Small intestine (tissue), 7 donors: Measurements from ENCODE around the gene GLRA1. TPM values are rescaled to one million over a fixed set of nuclear protein-coding genes. Genes with fewer than 3 reads are reported as not detected.

Experiments
- DNase-seq, 2 donors: peaks; one replicate each; pipeline versions ENCODE4 v3.0.0 to v3.0.0-alpha.2; 2013
- FAIRE-seq: peaks from 2 replicates; lab custom pipeline; 2012; peaks lifted over from hg19 to GRCh38; lab: Jason Lieb, UNC
- H3K27ac ChIP-seq, 3 donors: one replicate each; pipeline ENCODE4 v1.5.1; 2013; ENCODE audit warnings: low read length in 2 of 3, mild to moderate bottlenecking in 2 of 3, control low read depth in 1 of 3, inconsistent platforms in 1 of 3, low read depth in 1 of 3, moderate library complexity in 1 of 3
- H3K27me3 ChIP-seq, 3 donors: one replicate each; pipeline ENCODE4 v1.6.1; 2013; ENCODE audit warnings: low read length in 3 of 3, inconsistent platforms in 1 of 3; ENCODE audit not compliant: control insufficient read depth in 3 of 3, insufficient read depth in 3 of 3
- H3K36me3 ChIP-seq, 3 donors: one replicate each; pipeline ENCODE4 v1.6.1; 2013; ENCODE audit warnings: low read length in 3 of 3, inconsistent platforms in 1 of 3, low read depth in 1 of 3, mild to moderate bottlenecking in 1 of 3, moderate library complexity in 1 of 3; ENCODE audit not compliant: control insufficient read depth in 3 of 3, insufficient read depth in 2 of 3
- H3K4me1 ChIP-seq, 3 donors: one replicate each; pipeline ENCODE4 v1.6.1; 2013; ENCODE audit warnings: low read length in 2 of 3, inconsistent platforms in 1 of 3, low read depth in 1 of 3, mild to moderate bottlenecking in 1 of 3, moderate library complexity in 1 of 3; ENCODE audit not compliant: control insufficient read depth in 3 of 3, insufficient read depth in 2 of 3
- H3K4me3 ChIP-seq, 3 donors: one replicate each; pipeline ENCODE4 v1.5.1; 2013; ENCODE audit warnings: low read length in 3 of 3, control low read depth in 1 of 3, inconsistent platforms in 1 of 3, low read depth in 1 of 3, mild to moderate bottlenecking in 1 of 3, moderate library complexity in 1 of 3
- H3K9me3 ChIP-seq, 2 donors: one replicate each; pipeline ENCODE4 v1.6.1; 2013; ENCODE audit warnings: low read depth in 1 of 2, low read length in 1 of 2; ENCODE audit not compliant: control insufficient read depth in 2 of 2, insufficient read depth in 1 of 2
- WGBS, 3 donors: extraction: QIAGEN DNeasy Blood & Tissue Kit; methylation state at CpG; one replicate each; pipeline ENCODE4 v1.1.7; 2013; 5-methylcytosine and 5-hydroxymethylcytosine counted together
- polyA plus RNA-seq, 4 donors: library from polyadenylated mRNA; stranded (reverse) in 3 of 4; unstranded in 1 of 4; fragments of 200-250 nt in 3 of 4; fragments of 120-200 nt in 1 of 4; gene quantifications; one replicate each; pipeline versions ENCODE4 v1.2.1 to v1.2.3, GENCODE V29; 2013
- donor health status: healthy with polysubstance abuse.
- donor health status: control.
- donor health status: control.
- donor health status: Bipolar disorder and iron deficiency.
- donor health status: healthy.

GLRA1 gene
- polyA plus RNA-seq, 4 donors, result not detected

DNA sequence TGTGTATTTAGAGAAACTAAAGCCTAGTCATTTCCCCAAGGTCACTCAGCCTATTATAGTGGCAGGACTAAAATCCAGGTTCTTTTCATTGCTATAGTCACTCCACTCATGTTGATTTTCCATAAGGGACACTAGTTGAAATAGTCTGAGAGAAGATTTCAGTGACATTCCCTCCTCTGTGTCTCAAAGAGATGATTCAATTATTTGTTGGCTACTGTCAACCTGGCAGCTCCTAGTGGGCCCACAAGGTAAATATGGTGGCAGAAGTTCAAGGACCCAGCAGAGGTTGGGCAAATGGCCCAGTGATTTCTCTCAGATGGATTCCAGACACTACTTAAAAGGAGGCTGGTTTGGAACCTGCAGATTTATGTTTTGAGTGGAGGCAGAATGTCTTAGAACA is 104.8 kb downstream of the GLRA1 start:
- Histone ChIP-seq H3K27ac (no peak overlapping the region), H3K9me3 (no peaks in the 10 kb centered on the region), H3K36me3 (peaks cover 0 to 5% (median 3%) of the 10 kb centered on the region in 3 donors), H3K4me3 (no peak overlapping the region), H3K4me1 (peaks cover 0 to 2% (median 0%) of the 10 kb centered on the region in 3 donors), H3K27me3 (no peaks in the 10 kb centered on the region)
- no peak for DNase-seq
- FAIRE-seq, result no peak

DNA sequence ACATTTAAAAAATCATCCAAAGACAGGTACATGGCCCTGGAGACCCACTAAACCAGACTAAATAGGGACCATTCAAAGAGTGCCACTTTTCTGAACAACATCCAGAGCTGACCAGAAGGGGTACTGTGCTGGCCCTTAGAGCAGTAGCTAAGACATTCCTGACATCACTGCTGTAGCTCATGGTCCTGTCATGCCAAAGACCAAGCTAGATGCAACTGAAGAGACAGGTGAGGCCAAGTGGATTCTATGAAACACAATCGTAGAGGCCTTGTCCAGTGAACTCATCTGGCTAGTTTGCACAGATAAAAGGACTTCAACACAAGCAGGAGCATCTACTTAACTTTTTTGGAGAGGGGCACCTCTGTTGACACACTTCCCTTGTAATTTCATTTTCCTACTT is 109.6 kb downstream of the GLRA1 start:
- Histone ChIP-seq H3K4me1 (no peaks in the 10 kb centered on the region), H3K27me3 (no peaks in the 10 kb centered on the region), H3K9me3 (no peaks in the 10 kb centered on the region), H3K36me3 (peaks cover 2 to 11% (median 4%) of the 10 kb centered on the region in 3 donors), H3K4me3 (no peak overlapping the region), H3K27ac (no peak overlapping the region)
- WGBS, 3 donors, result 71 to 87% (median 83%) methylated on average over 1 of the region's 1 CpG
- DNase-seq (no peak), FAIRE-seq (no peak)

DNA sequence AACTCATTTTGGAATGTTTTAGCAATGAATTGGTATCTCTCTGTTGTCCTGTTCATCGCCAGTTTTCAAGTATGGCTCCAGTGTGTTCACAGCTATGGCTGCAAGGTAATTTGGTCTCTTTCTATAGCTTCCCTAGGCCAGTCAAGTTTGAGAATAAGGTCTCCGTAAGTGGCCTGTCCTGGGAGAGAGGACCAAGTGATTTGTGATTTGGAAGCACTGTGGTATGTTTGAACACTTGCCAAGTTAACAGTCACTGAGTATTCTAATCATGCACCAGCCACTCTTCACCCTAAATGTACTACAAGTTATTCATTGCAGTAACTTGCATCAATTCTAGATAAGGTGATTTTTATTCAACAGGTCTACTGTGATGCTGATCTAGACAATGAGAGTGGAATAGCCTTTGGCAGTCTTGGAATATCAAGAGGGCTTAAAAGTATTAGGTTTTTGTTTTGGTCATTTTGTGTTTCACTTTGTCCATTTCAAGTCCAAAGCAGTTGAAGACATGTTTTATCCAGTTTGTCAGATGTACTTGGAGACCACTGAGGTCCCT is 111.8 kb downstream of the GLRA1 start:
- no peak overlapping the region for H3K4me3 ChIP-seq
- H3K27ac ChIP-seq, result no peak overlapping the region
- peaks cover 4 to 11% (median 7%) of the 10 kb centered on the region in 3 donors for H3K36me3 ChIP-seq
- FAIRE-seq, result no peak
- H3K4me1 ChIP-seq, result no peaks in the 10 kb centered on the region
- DNase-seq, result no peak
- H3K27me3 ChIP-seq, result no peaks in the 10 kb centered on the region
- no peaks in the 10 kb centered on the region for H3K9me3 ChIP-seq
- 88 to 95% (median 89%) methylated on average over 2 of the region's 2 CpGs for WGBS, 3 donors

DNA sequence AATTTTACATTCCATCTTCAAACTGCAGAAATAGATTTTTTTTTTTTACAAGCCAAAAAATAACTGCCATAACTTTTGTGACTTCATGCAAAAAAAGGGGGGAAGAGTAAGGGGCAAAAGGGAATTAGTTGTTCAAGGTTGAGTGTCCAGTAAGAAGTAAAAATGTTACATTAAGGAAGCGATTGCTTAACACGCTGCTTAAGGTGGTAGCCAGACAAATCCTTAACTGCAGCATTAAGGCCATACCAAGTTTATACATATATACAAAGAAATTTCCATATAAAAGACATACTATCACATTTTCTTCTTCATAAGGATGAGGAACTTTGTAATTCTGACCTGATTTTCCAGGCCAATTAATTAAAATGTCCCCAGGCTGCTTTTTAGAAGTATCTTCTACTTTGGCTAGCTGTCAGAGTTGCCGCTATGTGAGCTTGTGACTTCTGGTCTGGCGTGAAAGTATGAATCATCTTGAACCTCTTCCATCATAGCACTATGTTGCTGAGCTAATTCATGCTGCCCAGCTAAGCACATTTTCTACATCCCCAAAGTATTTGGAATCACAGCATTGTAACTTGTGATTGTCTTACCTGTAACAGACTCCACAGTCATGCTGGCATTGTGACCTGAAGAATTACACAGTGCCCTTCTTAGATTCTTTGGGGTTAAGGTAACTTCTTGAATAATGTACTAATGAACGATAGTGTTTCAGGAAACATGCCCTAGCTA is 112.9 kb downstream of the GLRA1 start:
- Histone ChIP-seq H3K36me3 (peaks cover 4 to 11% (median 7%) of the 10 kb centered on the region in 3 donors), H3K4me3 (no peak overlapping the region), H3K27ac (no peak overlapping the region), H3K9me3 (no peaks in the 10 kb centered on the region), H3K4me1 (no peaks in the 10 kb centered on the region), H3K27me3 (no peaks in the 10 kb centered on the region)
- FAIRE-seq (no peak), DNase-seq (no peak)
- WGBS, 3 donors, result 86 to 96% (median 94%) methylated on average over 5 of the region's 5 CpGs

DNA sequence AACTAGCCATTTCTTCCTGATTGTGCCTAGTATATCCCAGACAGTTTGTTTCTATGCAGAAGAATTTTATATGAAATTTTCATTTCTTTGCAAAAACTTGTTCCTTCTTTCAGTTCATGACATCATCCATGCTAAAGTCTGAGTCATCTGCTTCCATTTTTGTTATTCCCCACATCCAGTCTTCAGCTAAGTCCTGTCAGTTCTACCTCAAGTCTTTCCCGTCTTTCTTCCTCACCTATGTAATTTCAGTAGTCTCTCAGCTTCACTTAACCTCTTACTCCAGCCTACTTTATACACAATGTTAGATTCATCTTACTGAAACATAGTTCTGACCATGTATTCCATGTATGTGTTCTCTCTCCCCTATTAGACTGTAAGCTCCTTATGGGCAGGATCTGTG is 113.8 kb downstream of the GLRA1 start:
- Histone ChIP-seq H3K36me3 (peaks cover 4 to 9% (median 9%) of the 10 kb centered on the region in 3 donors), H3K9me3 (no peaks in the 10 kb centered on the region), H3K4me1 (no peaks in the 10 kb centered on the region), H3K27ac (no peak overlapping the region), H3K4me3 (no peak overlapping the region), H3K27me3 (no peaks in the 10 kb centered on the region)
- 94% methylated on average over 1 of the region's 1 CpG for WGBS, 3 donors
- FAIRE-seq, result no peak
- DNase-seq, result no peak

DNA sequence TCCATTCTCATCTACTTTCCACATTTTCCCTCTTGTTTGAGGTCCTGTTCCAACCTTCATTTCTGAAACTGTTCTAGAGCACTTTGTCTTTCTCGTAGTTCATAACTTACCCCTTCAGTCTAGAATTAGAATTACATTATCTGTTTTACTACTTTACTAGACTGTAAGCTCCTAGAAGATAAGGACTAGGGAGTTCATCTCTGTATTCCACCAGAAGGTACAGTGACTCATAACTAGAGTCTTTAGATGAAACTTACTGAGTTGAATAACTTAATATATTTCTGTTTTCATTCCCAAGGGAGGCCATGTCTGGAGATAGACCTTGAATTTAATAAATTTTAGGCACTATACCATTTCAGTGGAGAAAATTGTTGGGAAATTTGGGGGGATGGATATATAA is 114.2 kb downstream of the GLRA1 start:
- Histone ChIP-seq H3K4me3 (no peak overlapping the region), H3K27ac (no peak overlapping the region), H3K36me3 (peaks cover 4 to 9% (median 7%) of the 10 kb centered on the region in 3 donors), H3K9me3 (no peaks in the 10 kb centered on the region), H3K4me1 (no peaks in the 10 kb centered on the region), H3K27me3 (no peaks in the 10 kb centered on the region)
- DNase-seq (no peak), FAIRE-seq (no peak)
- WGBS, 3 donors, result 37 to 94% (median 42%) methylated on average over 1 of the region's 1 CpG

DNA sequence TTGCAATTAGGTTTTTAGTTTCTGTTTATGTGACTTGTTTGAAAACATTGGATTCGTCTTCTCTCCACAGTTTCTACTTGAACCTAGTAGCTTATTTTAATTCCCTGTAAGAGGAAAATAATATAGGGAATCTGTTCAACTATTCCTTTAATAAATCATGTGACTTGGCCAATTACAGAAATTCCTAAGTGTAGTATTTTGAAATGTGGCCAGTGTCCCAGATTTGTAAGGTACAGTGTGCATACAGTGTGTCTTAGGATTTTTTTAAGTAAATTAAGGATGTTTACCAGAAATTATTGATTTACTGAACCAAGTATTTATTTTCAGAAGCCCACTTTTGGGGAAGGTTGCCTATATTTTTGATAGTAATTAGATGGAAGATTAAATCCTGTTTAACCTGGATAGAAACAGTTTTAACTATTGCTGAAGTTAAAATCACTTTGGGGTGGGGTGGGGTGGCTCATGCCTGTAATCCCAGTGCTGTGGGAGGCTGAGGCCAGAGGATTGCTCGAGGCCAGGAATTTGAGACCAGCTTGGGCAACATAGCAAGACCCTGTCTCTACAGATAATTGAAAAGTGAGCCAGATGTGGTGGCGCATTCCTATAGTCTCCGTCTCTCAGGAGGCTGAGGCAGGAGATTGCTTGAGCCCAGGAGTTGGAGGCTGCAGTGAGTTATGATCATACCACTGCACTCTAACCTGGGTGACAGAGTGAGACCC is 116.0 kb downstream of the GLRA1 start:
- H3K27me3 ChIP-seq, result no peaks in the 10 kb centered on the region
- no peak for DNase-seq
- H3K9me3 ChIP-seq, result no peaks in the 10 kb centered on the region
- H3K36me3 ChIP-seq, result peaks cover 4 to 13% (median 8%) of the 10 kb centered on the region in 3 donors
- H3K27ac ChIP-seq, result no peak overlapping the region
- FAIRE-seq, result no peak
- 89 to 93% (median 89%) methylated on average over 4 of the region's 4 CpGs for WGBS, 3 donors
- no peak overlapping the region for H3K4me3 ChIP-seq
- no peaks in the 10 kb centered on the region for H3K4me1 ChIP-seq

DNA sequence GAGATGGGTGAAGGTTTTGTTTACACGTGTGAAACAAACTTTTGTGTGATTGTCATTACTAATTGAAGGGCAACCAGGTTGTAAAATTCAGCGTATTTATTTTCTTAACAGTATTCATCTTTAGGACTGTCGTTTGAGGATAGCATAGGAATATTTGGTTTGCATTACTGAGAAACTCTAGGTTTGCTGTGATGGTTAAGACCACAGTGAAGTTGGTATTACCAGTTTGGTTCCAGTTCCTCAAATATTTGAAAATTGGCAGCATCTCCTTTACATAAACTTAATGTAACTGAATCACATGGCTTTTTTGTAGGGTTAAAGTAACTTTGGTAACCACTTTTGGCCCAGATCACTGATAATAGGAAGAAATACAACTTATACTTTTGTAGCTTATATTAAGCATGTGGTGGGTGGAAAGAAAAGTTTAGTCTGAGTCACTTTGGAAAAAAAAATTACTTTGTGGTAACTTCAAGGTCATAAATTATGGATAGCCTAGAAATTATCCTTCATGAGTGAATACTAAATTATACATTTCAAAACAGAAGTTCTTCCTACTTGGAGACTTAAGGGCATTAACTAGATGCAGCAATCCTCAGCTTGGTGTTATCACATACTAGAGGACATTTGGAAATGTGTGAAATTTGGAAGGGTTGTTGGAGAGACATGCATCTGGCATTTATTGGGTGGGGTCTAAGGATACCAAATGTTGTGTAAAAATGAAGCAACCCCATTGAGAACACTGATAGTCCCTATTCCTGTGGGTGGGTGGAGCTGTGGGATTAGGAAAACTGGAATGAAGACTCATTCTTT is 119.0 kb downstream of the GLRA1 start:
- no peaks in the 10 kb centered on the region for H3K4me1 ChIP-seq
- H3K9me3 ChIP-seq, result no peaks in the 10 kb centered on the region
- FAIRE-seq, result no peak
- DNase-seq, result no peak
- no peaks in the 10 kb centered on the region for H3K27me3 ChIP-seq
- WGBS, 3 donors, result 92 to 95% (median 94%) methylated on average over 3 of the region's 3 CpGs
- no peak overlapping the region for H3K4me3 ChIP-seq
- peaks cover 2 to 23% (median 9%) of the 10 kb centered on the region in 3 donors for H3K36me3 ChIP-seq
- no peak overlapping the region for H3K27ac ChIP-seq
